Measurements from ENCODE around the gene KIRREL3. TPM values are rescaled to one million over a fixed set of nuclear protein-coding genes. Genes with fewer than 3 reads are reported as not detected.
"Not testable (repeated sequence)": the region's sequence is repeated elsewhere in the genome, so short reads cannot be mapped to it uniquely, and the experiment has no call there.

KIRREL3 gene
- total RNA-seq, 3 donors from 2014 or later = 0.32 to 0.33 TPM; not detected in 1

DNA sequence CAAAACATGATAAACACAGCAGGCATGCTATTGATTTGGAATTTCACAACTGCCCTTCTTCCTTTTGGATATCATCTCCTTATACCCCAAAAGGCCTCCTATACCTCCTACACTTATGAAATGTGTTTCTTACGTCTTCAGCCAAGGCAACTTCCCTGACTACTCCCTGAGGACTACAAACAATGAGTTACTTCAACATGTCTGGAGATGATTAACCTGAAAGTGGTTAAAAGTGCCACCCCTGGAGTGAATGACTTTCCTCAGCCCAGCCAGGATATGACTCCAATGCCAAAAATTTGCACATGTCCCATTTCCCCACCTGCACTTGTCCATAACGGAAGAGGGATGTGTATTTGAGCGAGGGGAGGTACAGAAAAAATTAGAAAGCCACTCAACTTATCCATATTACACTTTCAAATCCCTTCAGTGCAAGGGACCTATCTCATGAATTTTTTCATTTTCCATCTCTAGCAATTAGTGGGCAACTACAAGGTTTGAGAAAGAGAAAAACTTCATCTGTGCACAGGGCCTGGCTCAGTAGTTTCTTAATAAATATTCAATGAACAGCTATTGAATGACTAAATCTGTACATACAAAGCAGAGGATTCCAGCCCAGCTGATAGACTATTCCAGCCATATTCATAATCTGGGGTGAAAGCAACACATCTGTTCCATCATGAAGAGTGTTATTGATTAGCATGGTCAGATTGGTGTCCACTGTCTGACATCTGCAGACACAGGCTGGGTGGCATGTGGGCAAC lies 36.8 kb downstream of the KIRREL3 start:
- intact Hi-C loops (cut with DNase I; ENCODE audit: low total_unique reads) = no loop called here

DNA sequence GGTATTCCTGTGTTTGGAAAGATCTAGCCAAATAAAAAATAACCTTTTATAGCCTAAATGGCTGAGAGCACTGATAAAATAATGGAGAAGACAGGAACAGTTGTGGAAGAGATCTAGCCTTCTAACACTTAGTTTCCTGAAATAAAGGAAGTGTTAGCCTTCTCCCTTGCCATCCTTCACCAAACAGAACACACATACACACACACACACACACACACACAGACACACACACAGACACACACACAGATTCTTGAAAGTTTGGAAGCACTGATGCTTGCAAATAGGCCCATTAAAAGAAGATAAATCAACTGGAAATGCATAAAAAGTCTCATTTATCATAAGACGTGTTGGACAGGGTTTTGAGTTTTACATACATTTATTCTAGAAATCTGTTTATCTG lies 37.5 kb downstream of the KIRREL3 start:
- no peak for DNase-seq (ENCODE audit: low spot score in 2 of 2)
- H3K4me1 ChIP-seq = no peaks in the 10 kb centered on the region
- H3K36me3 ChIP-seq = no peaks in the 10 kb centered on the region
- no peaks in the 10 kb centered on the region for H3K27me3 ChIP-seq
- intact Hi-C loops (cut with DNase I; ENCODE audit: low total_unique reads) = no loop called here
- TF ChIP-seq, protein P1, sequence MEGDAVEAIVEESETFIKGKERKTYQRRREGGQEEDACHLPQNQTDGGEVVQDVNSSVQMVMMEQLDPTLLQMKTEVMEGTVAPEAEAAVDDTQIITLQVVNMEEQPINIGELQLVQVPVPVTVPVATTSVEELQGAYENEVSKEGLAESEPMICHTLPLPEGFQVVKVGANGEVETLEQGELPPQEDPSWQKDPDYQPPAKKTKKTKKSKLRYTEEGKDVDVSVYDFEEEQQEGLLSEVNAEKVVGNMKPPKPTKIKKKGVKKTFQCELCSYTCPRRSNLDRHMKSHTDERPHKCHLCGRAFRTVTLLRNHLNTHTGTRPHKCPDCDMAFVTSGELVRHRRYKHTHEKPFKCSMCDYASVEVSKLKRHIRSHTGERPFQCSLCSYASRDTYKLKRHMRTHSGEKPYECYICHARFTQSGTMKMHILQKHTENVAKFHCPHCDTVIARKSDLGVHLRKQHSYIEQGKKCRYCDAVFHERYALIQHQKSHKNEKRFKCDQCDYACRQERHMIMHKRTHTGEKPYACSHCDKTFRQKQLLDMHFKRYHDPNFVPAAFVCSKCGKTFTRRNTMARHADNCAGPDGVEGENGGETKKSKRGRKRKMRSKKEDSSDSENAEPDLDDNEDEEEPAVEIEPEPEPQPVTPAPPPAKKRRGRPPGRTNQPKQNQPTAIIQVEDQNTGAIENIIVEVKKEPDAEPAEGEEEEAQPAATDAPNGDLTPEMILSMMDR (IDR thresholded peaks at IDR 0.05) = no peak
- TF ChIP-seq POLR2A (IDR thresholded peaks at IDR 0.05) (no peak), POLR2AphosphoS5 (IDR thresholded peaks at IDR 0.05) (no peak)
- H3K9me3 ChIP-seq = no peaks in the 10 kb centered on the region
- H3K4me3 ChIP-seq = no peak overlapping the region
- no peak overlapping the region for H3K27ac ChIP-seq

More for the DNA sequence above, 36.8 kb downstream of the KIRREL3 start:
- H3K9me3 ChIP-seq = no peaks in the 10 kb centered on the region
- H3K4me3 ChIP-seq = no peak overlapping the region
- H3K27ac ChIP-seq = no peak overlapping the region
- H3K36me3 ChIP-seq = no peaks in the 10 kb centered on the region
- H3K4me1 ChIP-seq = no peaks in the 10 kb centered on the region
- DNase-seq (ENCODE audit: low spot score in 2 of 2) = no peak
- no peaks in the 10 kb centered on the region for H3K27me3 ChIP-seq
- no peak for TF ChIP-seq POLR2A (IDR thresholded peaks at IDR 0.05)
- TF ChIP-seq POLR2AphosphoS5 (IDR thresholded peaks at IDR 0.05) = no peak
- TF ChIP-seq, protein P1 (IDR thresholded peaks at IDR 0.05) = no peak

DNA sequence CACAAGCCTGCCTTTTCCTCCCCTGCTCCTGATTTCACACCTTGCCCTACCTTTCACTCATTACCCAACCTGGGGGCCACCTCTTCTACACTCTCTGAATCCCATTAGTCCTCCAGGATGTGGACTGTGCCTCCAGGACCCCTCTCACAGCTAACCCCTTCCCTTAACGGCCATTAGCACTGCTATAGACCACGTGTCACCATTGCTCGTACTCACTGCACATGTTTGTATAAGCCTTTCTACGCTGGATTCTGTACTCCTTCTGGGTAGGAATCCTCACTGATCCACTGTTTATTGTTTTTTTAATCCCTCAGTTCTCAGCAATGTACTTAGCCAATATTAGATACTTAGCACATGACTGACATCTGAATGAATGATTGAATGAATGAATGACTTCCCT lies 40.9 kb downstream of the KIRREL3 start:
- TF ChIP-seq POLR2A (IDR thresholded peaks at IDR 0.05) (no peak), POLR2AphosphoS5 (IDR thresholded peaks at IDR 0.05) (no peak)
- TF ChIP-seq, protein P1 (IDR thresholded peaks at IDR 0.05) = no peak
- intact Hi-C loops (cut with DNase I; ENCODE audit: low total_unique reads) = no loop called here
- Histone ChIP-seq H3K27me3 (no peaks in the 10 kb centered on the region), H3K9me3 (no peaks in the 10 kb centered on the region), H3K27ac (no peak overlapping the region), H3K4me1 (no peaks in the 10 kb centered on the region), H3K4me3 (no peak overlapping the region), H3K36me3 (no peaks in the 10 kb centered on the region)
- DNase-seq (ENCODE audit: low spot score in 2 of 2) = no peak

DNA sequence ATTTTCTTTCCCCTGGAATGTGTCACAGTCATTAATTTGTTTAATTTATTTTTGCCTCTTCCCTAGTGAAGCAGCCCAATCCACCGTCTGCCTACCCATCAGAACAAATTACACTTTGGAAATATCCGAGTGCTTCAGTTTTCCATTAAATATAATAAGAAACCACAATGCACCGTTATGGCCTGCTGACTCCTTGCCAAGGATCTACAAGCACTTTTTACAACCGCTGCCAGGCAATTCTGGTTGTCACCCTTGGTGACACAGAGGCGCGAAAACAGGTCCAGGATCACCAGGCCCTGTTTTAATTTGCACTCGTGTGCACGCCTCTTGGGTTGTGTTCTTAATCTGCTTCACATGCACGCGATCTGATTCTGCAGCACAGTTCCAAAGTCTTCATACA lies 43.9 kb downstream of the KIRREL3 start:
- no peaks in the 10 kb centered on the region for H3K36me3 ChIP-seq
- H3K4me3 ChIP-seq = no peak overlapping the region
- no peaks in the 10 kb centered on the region for H3K9me3 ChIP-seq
- no peak overlapping the region for H3K27ac ChIP-seq
- TF ChIP-seq POLR2A (IDR thresholded peaks at IDR 0.05) (no peak), POLR2AphosphoS5 (IDR thresholded peaks at IDR 0.05) (no peak)
- TF ChIP-seq, protein P1 (IDR thresholded peaks at IDR 0.05) = no peak
- no peaks in the 10 kb centered on the region for H3K27me3 ChIP-seq
- intact Hi-C loops (cut with DNase I; ENCODE audit: low total_unique reads) = no loop called here
- DNase-seq (ENCODE audit: low spot score in 2 of 2) = no peak
- no peaks in the 10 kb centered on the region for H3K4me1 ChIP-seq

DNA sequence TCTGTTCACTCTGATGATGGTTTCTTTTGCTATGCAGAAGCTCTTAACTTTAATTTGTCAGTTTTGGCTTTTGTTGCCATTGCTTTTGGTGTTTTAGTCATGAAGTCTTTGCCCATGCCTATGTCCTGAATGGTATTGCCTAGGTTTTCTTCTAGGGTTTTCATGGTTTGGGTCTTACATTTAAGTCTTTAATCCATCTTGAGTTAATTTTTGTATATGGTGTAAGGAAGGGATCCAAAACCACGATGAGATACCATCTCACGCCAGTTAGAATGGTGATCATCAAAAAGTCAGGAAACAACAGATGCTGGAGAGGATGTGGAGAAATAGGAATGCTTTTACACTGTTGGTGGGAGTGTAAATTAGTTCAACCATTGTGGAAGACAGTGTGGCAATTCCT lies 48.0 kb downstream of the KIRREL3 start:
- intact Hi-C loops (cut with DNase I; ENCODE audit: low total_unique reads) = not testable (repeated sequence)

More for the DNA sequence above, 48.0 kb downstream of the KIRREL3 start:
- not testable (repeated sequence) for DNase-seq (ENCODE audit: low spot score in 2 of 2); H3K9me3 ChIP-seq; H3K4me1 ChIP-seq; H3K27me3 ChIP-seq; H3K27ac ChIP-seq; H3K36me3 ChIP-seq; H3K4me3 ChIP-seq
